Liver (tissue), 9 donors: ENCODE results near the gene SFMBT2. TPM values are rescaled to one million over a fixed set of nuclear protein-coding genes. Genes with fewer than 3 reads are reported as not detected.

Experiments
- DNase-seq: peaks from one replicate; pipeline ENCODE4 v3.0.0-alpha.2; 2017; ENCODE audit warnings: low spot score
- H3K27ac ChIP-seq, 2 donors: one replicate each; pipeline ENCODE4 v1.7.0; 2013; ENCODE audit warnings: inconsistent platforms in 2 of 2, low read length in 2 of 2, control low read depth in 1 of 2, low read depth in 1 of 2, mild to moderate bottlenecking in 1 of 2
- H3K27me3 ChIP-seq, 4 donors: one replicate each; pipeline versions ENCODE4 v1.6.1 to v1.7.0; 2013; ENCODE audit warnings: low read length in 3 of 4, inconsistent platforms in 1 of 4, mild to moderate bottlenecking in 1 of 4, moderate library complexity in 1 of 4; ENCODE audit not compliant: control insufficient read depth in 4 of 4, insufficient read depth in 4 of 4
- H3K36me3 ChIP-seq, 4 donors: one replicate each; pipeline versions ENCODE4 v1.6.1 to v1.7.0; 2013; ENCODE audit warnings: low read length in 3 of 4, mild to moderate bottlenecking in 3 of 4, low read depth in 1 of 4, moderate library complexity in 1 of 4; ENCODE audit not compliant: control insufficient read depth in 4 of 4, insufficient read depth in 3 of 4
- H3K4me1 ChIP-seq, 4 donors: one replicate each; pipeline versions ENCODE4 v1.6.1 to v1.7.0; 2013; ENCODE audit warnings: low read length in 3 of 4, mild to moderate bottlenecking in 3 of 4, moderate library complexity in 1 of 4; ENCODE audit not compliant: control insufficient read depth in 4 of 4, insufficient read depth in 4 of 4
- H3K4me3 ChIP-seq, 3 donors: one replicate each; pipeline versions ENCODE4 v1.6.1 to v1.7.0; 2013; ENCODE audit warnings: low read length in 3 of 3, control low read depth in 1 of 3, low read depth in 1 of 3, mild to moderate bottlenecking in 1 of 3
- H3K9ac ChIP-seq, 2 donors: one replicate each; pipeline ENCODE4 v1.7.0; 2013; ENCODE audit warnings: low read length in 2 of 2, mild to moderate bottlenecking in 2 of 2, moderate library complexity in 2 of 2, control low read depth in 1 of 2, low read depth in 1 of 2
- H3K9me3 ChIP-seq, 4 donors: one replicate each; pipeline versions ENCODE4 v1.6.1 to v1.7.0; 2013; ENCODE audit warnings: low read length in 3 of 4; ENCODE audit not compliant: control insufficient read depth in 4 of 4
- ATF3 ChIP-seq: IDR thresholded peaks from 2 replicates; pipeline ENCODE4 v1.6.1; 2016; ENCODE audit warnings: antibody characterized with exemption
- CTCF ChIP-seq: fragments of 150-350 bp; IDR thresholded peaks from 2 replicates; pipeline ENCODE4 v1.5.1; 2017; ENCODE audit warnings: improper control_type of control experiment, low read depth, low read length; ENCODE audit not compliant: missing input control
- EGR1 ChIP-seq, 2 donors: IDR thresholded peaks; 2 replicates each; pipeline ENCODE4 v1.6.1; 2016 to 2018; ENCODE audit warnings: antibody characterized with exemption in 2 of 2, low read depth in 2 of 2
- FOXA1 ChIP-seq: IDR thresholded peaks from 2 replicates; pipeline ENCODE4 v1.6.1; 2016; ENCODE audit warnings: antibody characterized with exemption
- FOXA2 ChIP-seq: IDR thresholded peaks from 2 replicates; pipeline ENCODE4 v1.6.1; 2016; ENCODE audit warnings: antibody characterized with exemption
- GABPA ChIP-seq, 2 donors: IDR thresholded peaks in 1 of 2; conservative IDR thresholded peaks in 1 of 2; 2 replicates each; pipeline ENCODE4 v1.6.1; 2016; ENCODE audit warnings: antibody characterized with exemption in 2 of 2, mild to moderate bottlenecking in 1 of 2, moderate library complexity in 1 of 2
- HNF4A ChIP-seq, 2 donors: conservative IDR thresholded peaks; 2 replicates each; pipeline ENCODE4 v1.6.1; 2016; ENCODE audit warnings: antibody characterized with exemption in 2 of 2, mild to moderate bottlenecking in 2 of 2
- HNF4G ChIP-seq: IDR thresholded peaks from 2 replicates; pipeline ENCODE4 v1.6.1; 2016; ENCODE audit warnings: antibody characterized with exemption
- JUND ChIP-seq, 2 donors: IDR thresholded peaks; 2 replicates each; pipeline ENCODE4 v1.6.1; 2016; ENCODE audit warnings: antibody characterized with exemption in 2 of 2
- MAX ChIP-seq: IDR thresholded peaks from 2 replicates; pipeline ENCODE4 v1.6.1; 2016; ENCODE audit warnings: antibody characterized with exemption
- NR2F2 ChIP-seq: IDR thresholded peaks from 2 replicates; pipeline ENCODE4 v1.6.1; 2016; ENCODE audit warnings: antibody characterized with exemption
- RAD21 ChIP-seq, 2 donors: IDR thresholded peaks; 2 replicates each; pipeline ENCODE4 v1.6.1; 2016; ENCODE audit warnings: antibody characterized with exemption in 2 of 2, mild to moderate bottlenecking in 2 of 2
- REST ChIP-seq: IDR thresholded peaks from 2 replicates; pipeline ENCODE4 v1.6.1; 2016; ENCODE audit warnings: antibody characterized with exemption, mild to moderate bottlenecking
- RXRA ChIP-seq, 2 donors: IDR thresholded peaks; 2 replicates each; pipeline ENCODE4 v1.6.1; 2017 to 2018; ENCODE audit warnings: antibody characterized with exemption in 2 of 2, mild to moderate bottlenecking in 1 of 2
- SP1 ChIP-seq: IDR thresholded peaks from 2 replicates; pipeline ENCODE4 v1.6.1; 2018; ENCODE audit warnings: antibody characterized with exemption, mild to moderate bottlenecking
- TAF1 ChIP-seq: conservative IDR thresholded peaks from 2 replicates; pipeline ENCODE4 v1.6.1; 2016; ENCODE audit warnings: antibody characterized with exemption, mild to moderate bottlenecking
- YY1 ChIP-seq: IDR thresholded peaks from 2 replicates; pipeline ENCODE4 v1.6.1; 2016; ENCODE audit warnings: antibody characterized with exemption, mild to moderate bottlenecking
- ZBTB33 ChIP-seq: IDR thresholded peaks from 2 replicates; pipeline ENCODE4 v1.6.1; 2016; ENCODE audit warnings: antibody characterized with exemption
- WGBS: extraction: QIAGEN DNeasy Blood & Tissue Kit; methylation state at CpG from one replicate; pipeline ENCODE4 v1.1.7; 2013; 5-methylcytosine and 5-hydroxymethylcytosine counted together
- polyA plus RNA-seq, 2 donors: library from polyadenylated mRNA; stranded (reverse) in 1 of 2; unstranded in 1 of 2; fragments of 200-250 nt in 1 of 2; fragments of >200 nt in 1 of 2; fragmentation: Nextera tagmentation in 1 of 2; extraction: Ambion mirVana in 1 of 2; gene quantifications; one replicate each; pipeline versions ENCODE4 v1.2.1 to v1.2.3, GENCODE V29; 2013 to 2015
- total RNA-seq, 2 donors: library from RNA; depleted of rRNA; stranded (reverse); fragments of >200 nt; gene quantifications; one replicate each; pipeline ENCODE4 v1.2.3, GENCODE V29; 2014
- donor health status: healthy.
- donor health status: healthy.
- donor health status: healthy.
- donor health status: healthy.
- donor health status: healthy.

Gene SFMBT2
- total and polyA plus RNA-seq, 4 donors = 0.46 to 2.8 (median 1.5) TPM

GRCh38 chr10:7133958-7134357, 276.9 kb downstream of the SFMBT2 start:
- WGBS = 43% methylated on average over 6 of the region's 6 CpGs
- Histone ChIP-seq H3K36me3 (no peaks in the 10 kb centered on the region), H3K9me3 (no peaks in the 10 kb centered on the region), H3K27ac (no peak overlapping the region), H3K4me1 (no peaks in the 10 kb centered on the region), H3K9ac (no peak overlapping the region), H3K4me3 (no peak overlapping the region), H3K27me3 (no peaks in the 10 kb centered on the region)
- no peak for DNase-seq
- TF ChIP-seq ZBTB33 (no peak), RAD21 (IDR thresholded peaks at IDR 0.05) (no peak), GABPA (IDR thresholded peaks at IDR 0.05 in 1 of 2, conservative IDR thresholded peaks at IDR 0.05 in 1 of 2) (no peak), ATF3 (no peak), FOXA1 (no peak), NR2F2 (no peak), REST (no peak), SP1 (no peak), YY1 (no peak), JUND (IDR thresholded peaks at IDR 0.05) (no peak), TAF1 (no peak), EGR1 (IDR thresholded peaks at IDR 0.05; ENCODE audit: low read depth in 2 of 2) (no peak), HNF4A (conservative IDR thresholded peaks at IDR 0.05) (no peak), FOXA2 (no peak), CTCF (no peak), HNF4G (no peak), MAX (no peak), RXRA (IDR thresholded peaks at IDR 0.05) (no peak)
